Measurements from ENCODE around the gene TMEM266.

- TF ChIP-seq POLR2AphosphoS5 (IDR thresholded peaks at IDR 0.05), result no peak
- TF ChIP-seq CTCF (IDR thresholded peaks at IDR 0.05), result no peak
- TF ChIP-seq POLR2A (IDR thresholded peaks at IDR 0.05), result no peak
- no peak for TF ChIP-seq EP300 (IDR thresholded peaks at IDR 0.05)
These were observed 121.9 kb downstream of the TMEM266 start for GRCh38 chr15:76181705-76182107.

All from suprapubic skin (tissue), 4 donors.